Panc1 (cell line): ENCODE data around the gene PAPPA.

Experiments
- CTCF ChIP-seq: fragments of 450-650 bp; IDR thresholded peaks from 2 replicates; pipeline ENCODE4 v1.5.1; 2017; ENCODE audit warnings: mild to moderate bottlenecking
- POLR2AphosphoS5 ChIP-seq: IDR thresholded peaks from 2 replicates; pipeline ENCODE4 v1.6.1; 2012; ENCODE audit warnings: mild to moderate bottlenecking, low read depth, low read length, moderate library complexity
- REST ChIP-seq, 2 experiments: IDR thresholded peaks; 2 replicates each; pipeline ENCODE4 v1.6.1; 2011 to 2012; ENCODE audit warnings: low read depth in 2 of 2, control low read depth in 1 of 2, low read length in 1 of 2, mild to moderate bottlenecking in 1 of 2, moderate library complexity in 1 of 2; ENCODE audit not compliant: insufficient read depth in 1 of 2

GRCh38 chr9:116178481-116179211, 25.1 kb downstream of the PAPPA start:
- no peak for TF ChIP-seq CTCF
- no peak for TF ChIP-seq POLR2AphosphoS5
- no peak for TF ChIP-seq REST (IDR thresholded peaks at IDR 0.05; ENCODE audit: insufficient read depth in 1 of 2, low read depth in 2 of 2, low read length in 1 of 2)
